Adipose tissue (tissue), 3 donors: Measurements from ENCODE around the gene WNK1. TPM values are rescaled to one million over a fixed set of nuclear protein-coding genes. Genes with fewer than 3 reads are reported as not detected.
"Not testable (repeated sequence)": the region's sequence is repeated elsewhere in the genome, so short reads cannot be mapped to it uniquely, and the experiment has no call there.

ENCODE experiments used
- H3K27ac ChIP-seq: one replicate; pipeline ENCODE4 v1.5.1; 2013; ENCODE audit warnings: low read depth, low read length
- WGBS, 3 donors: extraction: QIAGEN DNeasy Blood & Tissue Kit; methylation state at CpG; one replicate each; pipeline ENCODE4 v1.1.7; 2013; 5-methylcytosine and 5-hydroxymethylcytosine counted together
- polyA plus RNA-seq, 3 donors: library from polyadenylated mRNA; stranded (reverse); fragments of 200-250 nt; gene quantifications; one replicate each; pipeline ENCODE4 v1.2.3, GENCODE V29; 2013
- donor health status: healthy with polysubstance abuse.
- donor health status: Bipolar disorder and iron deficiency.
- donor health status: healthy.

WNK1 gene
- polyA plus RNA-seq, 3 donors, result 15.9 to 73.8 (median 67.0) TPM

DNA sequence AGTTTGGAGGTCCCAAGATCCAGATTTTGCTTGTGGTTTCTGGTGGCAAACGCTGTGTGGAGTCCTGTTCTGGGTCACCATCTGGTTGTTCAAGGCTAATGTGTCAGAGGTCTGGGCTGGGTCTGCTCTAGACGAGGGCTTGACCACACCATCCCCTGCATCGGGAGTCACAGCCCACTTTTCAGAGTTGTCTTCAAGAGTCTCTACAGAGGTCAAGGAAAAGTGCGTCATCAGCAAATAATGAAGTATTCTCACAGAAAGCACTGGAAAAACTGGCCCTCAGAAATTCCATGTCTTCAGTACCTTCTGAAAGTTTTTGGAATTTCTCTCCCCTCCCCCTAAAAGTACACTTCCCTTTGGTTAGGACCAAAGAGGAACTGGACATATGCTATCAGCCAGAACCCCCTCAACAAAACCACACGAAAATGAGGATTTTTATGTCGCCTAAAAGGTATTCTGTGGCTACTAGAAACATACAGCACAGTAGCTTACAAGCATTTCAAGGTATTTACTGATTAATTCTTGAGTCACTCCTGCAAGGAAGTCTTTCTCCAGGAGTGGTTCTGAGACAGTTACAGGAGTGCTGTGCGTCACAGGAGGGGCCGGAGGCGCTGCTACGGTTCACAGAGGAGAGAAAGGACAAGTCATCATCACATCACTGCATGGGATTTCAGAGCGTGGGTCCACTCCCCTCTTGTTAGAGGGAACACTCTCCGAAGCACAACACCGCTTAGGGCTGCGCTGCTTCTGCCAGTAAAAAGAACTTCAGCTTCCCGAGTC lies 161.7 kb downstream of the WNK1 start:
- WGBS, 3 donors, result 62 to 84% (median 63%) methylated on average over 15 of the region's 15 CpGs
- no peak overlapping the region for H3K27ac ChIP-seq

GRCh38 chr12:915090-915489 lies 162.7 kb downstream of the WNK1 start:
- WGBS, 3 donors, result 42 to 79% (median 46%) methylated on average over 5 of the region's 5 CpGs
- H3K27ac ChIP-seq, result no peak overlapping the region

GRCh38 chr12:916240-916639 lies 163.9 kb downstream of the WNK1 start:
- WGBS, 3 donors, result 82 to 85% (median 82%) methylated on average over 27 of the region's 27 CpGs
- no peak overlapping the region for H3K27ac ChIP-seq

DNA sequence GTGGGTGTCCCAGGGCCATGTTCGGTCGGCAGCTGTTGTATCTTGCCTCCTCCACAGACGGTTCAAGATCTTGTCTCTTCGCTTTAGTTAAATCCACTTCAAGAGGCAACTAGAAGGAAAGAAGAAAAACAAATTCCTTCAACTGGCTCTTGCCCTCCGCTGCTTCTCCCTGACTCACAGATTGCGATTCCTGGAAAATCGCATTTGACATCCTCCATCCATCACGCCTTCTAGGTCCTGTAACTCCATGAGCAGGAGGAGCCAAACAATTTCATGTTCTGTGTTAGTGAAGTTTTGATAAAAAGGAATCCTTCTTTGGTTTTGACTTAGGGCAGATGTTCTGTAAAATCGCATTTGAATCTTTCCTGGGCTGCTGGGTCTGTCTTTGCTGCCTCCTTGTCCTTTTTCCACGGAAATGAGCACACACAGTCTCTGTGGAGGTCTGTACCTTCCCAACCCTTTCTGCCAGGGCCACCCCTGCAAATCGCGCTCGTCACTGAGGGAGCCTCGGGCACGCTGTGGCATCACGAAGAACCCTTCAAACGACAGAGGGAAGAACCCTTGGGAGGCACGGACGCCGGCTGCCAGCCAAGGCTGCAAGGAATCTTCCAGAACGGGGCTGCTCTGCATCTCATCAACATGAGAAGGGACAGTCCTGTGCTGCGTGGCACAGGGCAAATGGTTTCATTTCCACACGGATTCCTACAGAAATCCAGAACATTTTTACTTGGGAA lies 164.5 kb downstream of the WNK1 start:
- H3K27ac ChIP-seq, result no peak overlapping the region
- 92 to 95% (median 93%) methylated on average over 23 of the region's 23 CpGs for WGBS, 3 donors

DNA sequence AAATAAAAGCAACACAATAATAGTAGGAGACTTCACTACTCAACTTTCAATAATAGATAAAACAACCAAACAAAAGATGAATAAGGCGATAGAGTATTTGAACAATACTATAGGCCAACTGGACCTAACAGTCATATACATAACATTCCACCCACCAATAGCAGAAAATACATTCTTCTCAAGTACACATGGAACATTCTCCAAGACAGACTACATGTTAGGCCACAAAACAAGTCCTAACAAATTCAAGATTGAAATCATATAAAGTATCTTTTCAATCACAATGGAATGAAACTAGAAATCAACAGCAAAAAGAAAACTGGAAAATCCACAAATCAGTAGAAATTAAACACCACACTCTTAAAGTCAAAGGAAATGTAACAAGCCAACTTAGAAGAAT lies 168.3 kb downstream of the WNK1 start:
- WGBS, 3 donors, result 94 to 100% (median 100%) methylated on average over 1 of the region's 1 CpG
- no peak overlapping the region for H3K27ac ChIP-seq

DNA sequence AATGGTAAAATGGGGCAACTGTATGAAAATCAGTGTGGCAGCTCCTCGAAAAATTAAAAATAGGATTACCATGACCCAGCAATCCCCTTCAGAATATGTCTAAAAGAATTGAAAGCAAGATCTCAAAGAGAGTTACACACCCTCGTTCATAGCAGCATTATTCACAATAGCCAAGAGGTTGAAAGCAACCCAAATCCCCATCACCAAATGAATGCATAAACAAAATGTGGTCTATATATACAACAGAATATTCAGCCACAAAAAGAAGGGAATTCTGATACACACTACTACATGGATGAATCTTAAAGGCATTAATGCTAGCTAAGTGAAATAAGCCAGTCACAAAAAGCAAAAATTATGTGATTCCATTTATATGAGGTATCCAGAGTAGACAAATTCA lies 169.9 kb downstream of the WNK1 start:
- no peak overlapping the region for H3K27ac ChIP-seq

GRCh38 chr12:926641-927040 lies 174.3 kb downstream of the WNK1 start:
- no peak overlapping the region for H3K27ac ChIP-seq
- WGBS, 3 donors, result 88 to 89% (median 89%) methylated on average over 12 of the region's 12 CpGs

More for the DNA sequence above, 169.9 kb downstream of the WNK1 start:
- 76 to 91% (median 83%) methylated on average over 2 of the region's 2 CpGs for WGBS, 3 donors

DNA sequence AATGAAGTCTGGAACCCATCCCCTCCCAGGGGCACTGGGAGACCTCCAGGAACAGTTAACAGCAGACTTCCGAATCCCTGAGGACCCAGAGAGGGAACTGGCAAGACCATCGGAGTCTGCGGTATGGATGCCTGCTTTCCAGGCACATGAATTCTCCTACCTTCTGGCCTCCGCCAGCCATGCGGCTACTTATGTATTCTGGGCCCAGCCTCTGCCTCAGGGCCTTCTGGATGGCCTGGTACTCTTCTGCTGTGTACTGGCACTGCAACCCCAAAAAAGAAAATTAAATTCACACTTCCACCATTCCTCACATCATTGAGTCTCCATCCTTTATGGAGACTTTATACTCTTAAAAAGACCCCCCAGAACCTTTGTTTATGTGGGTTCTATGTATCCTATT lies 178.7 kb downstream of the WNK1 start:
- 93 to 98% (median 95%) methylated on average over 5 of the region's 5 CpGs for WGBS, 3 donors
- no peak overlapping the region for H3K27ac ChIP-seq

GRCh38 chr12:931591-931990 lies 179.2 kb downstream of the WNK1 start:
- H3K27ac ChIP-seq, result no peak overlapping the region
- WGBS, 3 donors, result 67 to 80% (median 76%) methylated on average over 4 of the region's 4 CpGs

- 94 to 97% (median 95%) methylated on average over 12 of the region's 12 CpGs for WGBS, 3 donors
- H3K27ac ChIP-seq, result not testable (repeated sequence)
These were observed 183.5 kb downstream of the WNK1 start for GRCh38 chr12:935891-936290.

- WGBS, 3 donors, result 85 to 91% (median 91%) methylated on average over 8 of the region's 8 CpGs
These were observed 184.3 kb downstream of the WNK1 start for GRCh38 chr12:936377-937345.

DNA sequence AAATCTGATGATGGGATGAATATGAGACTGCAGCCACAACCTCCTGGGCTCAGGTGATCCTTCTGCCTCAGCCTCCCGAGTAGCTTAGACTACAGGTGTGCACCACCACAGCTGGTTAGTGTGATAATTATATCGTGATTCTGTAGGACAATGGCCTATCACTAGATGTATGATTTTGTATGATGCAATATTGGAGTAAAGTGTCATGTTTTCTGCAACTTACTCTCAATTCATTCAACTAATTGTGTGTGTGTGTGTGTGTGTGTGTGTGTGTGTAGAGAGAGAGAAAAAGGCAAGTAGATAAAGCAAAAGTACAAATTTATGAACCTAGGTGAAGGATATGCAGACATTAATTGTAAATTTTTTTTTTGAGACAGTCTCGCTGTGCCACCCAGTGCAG lies 186.4 kb downstream of the WNK1 start:
- no peak overlapping the region for H3K27ac ChIP-seq
- WGBS, 3 donors, result 93 to 95% (median 94%) methylated on average over 3 of the region's 3 CpGs

More at GRCh38 chr12:936377-937345, 184.3 kb downstream of the WNK1 start:
- H3K27ac ChIP-seq, result no peak overlapping the region

GRCh38 chr12:943051-943450 lies 190.7 kb downstream of the WNK1 start:
- 89 to 91% (median 90%) methylated on average over 6 of the region's 6 CpGs for WGBS, 3 donors
- H3K27ac ChIP-seq, result no peak overlapping the region

GRCh38 chr12:944211-944610 lies 191.8 kb downstream of the WNK1 start:
- 58 to 82% (median 65%) methylated on average over 7 of the region's 7 CpGs for WGBS, 3 donors
- H3K27ac ChIP-seq, result no peak overlapping the region

DNA sequence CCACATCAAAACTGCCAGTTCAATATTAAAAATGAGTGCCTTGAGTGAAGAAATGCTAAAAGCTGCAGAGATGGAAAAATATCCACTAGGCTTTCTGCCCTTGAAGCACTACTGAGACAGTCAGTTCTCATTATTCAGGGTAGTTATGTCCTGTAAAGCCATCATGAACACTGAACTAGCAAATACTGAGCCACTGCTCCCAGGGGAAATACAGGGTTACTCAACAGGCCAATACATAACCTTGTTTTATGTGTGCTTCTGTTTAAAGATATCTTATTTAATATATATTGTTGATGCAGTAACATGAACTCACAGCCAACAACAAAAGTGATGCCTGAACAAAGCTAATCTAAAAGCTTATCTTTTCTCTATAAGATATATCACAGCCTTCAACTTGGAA lies 193.8 kb downstream of the WNK1 start:
- no peak overlapping the region for H3K27ac ChIP-seq

DNA sequence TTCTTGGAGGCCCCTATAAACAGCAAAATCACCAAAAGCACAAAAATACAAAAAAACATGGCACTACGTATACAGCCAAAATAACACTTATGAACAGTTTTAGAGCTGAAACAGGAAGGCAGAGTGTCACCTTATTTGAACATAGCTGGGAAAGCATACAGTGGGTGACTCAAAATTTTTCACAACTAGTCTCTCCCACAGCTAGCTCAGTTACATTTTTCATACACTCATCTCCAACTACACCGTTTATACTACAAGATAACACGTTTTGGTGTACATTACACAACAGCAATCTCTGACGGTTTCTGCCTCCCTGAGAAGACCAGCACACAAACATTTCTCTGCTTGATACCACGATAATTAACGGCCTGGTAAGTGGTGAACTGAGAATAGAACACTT lies 194.3 kb downstream of the WNK1 start:
- 68 to 81% (median 76%) methylated on average over 6 of the region's 6 CpGs for WGBS, 3 donors
- H3K27ac ChIP-seq, result no peak overlapping the region

DNA sequence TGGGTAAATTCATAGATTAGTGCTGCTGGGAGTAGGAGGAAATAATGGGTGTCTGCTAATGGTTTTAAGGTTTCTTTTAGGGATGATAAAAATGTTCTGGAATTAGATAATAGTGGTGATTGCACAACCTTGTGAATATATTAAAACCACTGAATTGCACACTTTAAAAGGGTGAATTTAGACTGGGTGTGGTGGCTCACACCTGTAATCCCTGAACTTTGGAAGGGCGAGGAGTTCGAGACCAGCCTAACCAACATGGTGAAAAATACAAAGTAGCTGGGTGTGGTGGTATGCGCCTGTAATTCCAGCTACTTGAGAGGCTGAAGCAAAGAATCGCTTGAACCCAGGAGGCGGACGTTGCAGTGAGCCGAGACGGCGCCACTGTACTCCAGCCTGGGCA lies 195.9 kb downstream of the WNK1 start:
- WGBS, 3 donors, result 88 to 93% (median 88%) methylated on average over 9 of the region's 9 CpGs

GRCh38 chr12:949453-950191 lies 197.2 kb downstream of the WNK1 start, which contains the start of gene RAD52:
TSS of gene RAD52 (minus strand) at chr12:949694. CDS start at chr12:933058, 16,636 bp downstream.
- WGBS, 3 donors, result 0 to 1% (median 0%) methylated on average over 53 to 58 of the region's 58 CpGs

More for the DNA sequence above, 195.9 kb downstream of the WNK1 start:
- H3K27ac ChIP-seq, result no peak overlapping the region

More at GRCh38 chr12:949453-950191, 197.2 kb downstream of the WNK1 start, which contains the start of gene RAD52:
- H3K27ac ChIP-seq, result peak within 1 kb of the TSS; percentile 36
